Liver (tissue), 3 donors: ENCODE measurements around the gene KIF4B.

ENCODE experiments used
- EGR1 ChIP-seq, 2 donors: IDR thresholded peaks; 2 replicates each; pipeline ENCODE4 v1.6.1; 2016 to 2018; ENCODE audit warnings: antibody characterized with exemption in 2 of 2, low read depth in 2 of 2
- GABPA ChIP-seq, 2 donors: IDR thresholded peaks in 1 of 2; conservative IDR thresholded peaks in 1 of 2; 2 replicates each; pipeline ENCODE4 v1.6.1; 2016; ENCODE audit warnings: antibody characterized with exemption in 2 of 2, mild to moderate bottlenecking in 1 of 2, moderate library complexity in 1 of 2
- JUND ChIP-seq, 2 donors: IDR thresholded peaks; 2 replicates each; pipeline ENCODE4 v1.6.1; 2016; ENCODE audit warnings: antibody characterized with exemption in 2 of 2
- RAD21 ChIP-seq, 2 donors: IDR thresholded peaks; 2 replicates each; pipeline ENCODE4 v1.6.1; 2016; ENCODE audit warnings: antibody characterized with exemption in 2 of 2, mild to moderate bottlenecking in 2 of 2
- ZBTB33 ChIP-seq: IDR thresholded peaks from 2 replicates; pipeline ENCODE4 v1.6.1; 2016; ENCODE audit warnings: antibody characterized with exemption
- TF ChIP-seq, protein P1 (sequence below): fragments of 150-350 bp; IDR thresholded peaks from 2 replicates; pipeline ENCODE4 v1.5.1; 2017; ENCODE audit warnings: improper control_type of control experiment, low read depth, low read length; ENCODE audit not compliant: missing input control
- donor health status: healthy.
- donor health status: healthy.

DNA sequence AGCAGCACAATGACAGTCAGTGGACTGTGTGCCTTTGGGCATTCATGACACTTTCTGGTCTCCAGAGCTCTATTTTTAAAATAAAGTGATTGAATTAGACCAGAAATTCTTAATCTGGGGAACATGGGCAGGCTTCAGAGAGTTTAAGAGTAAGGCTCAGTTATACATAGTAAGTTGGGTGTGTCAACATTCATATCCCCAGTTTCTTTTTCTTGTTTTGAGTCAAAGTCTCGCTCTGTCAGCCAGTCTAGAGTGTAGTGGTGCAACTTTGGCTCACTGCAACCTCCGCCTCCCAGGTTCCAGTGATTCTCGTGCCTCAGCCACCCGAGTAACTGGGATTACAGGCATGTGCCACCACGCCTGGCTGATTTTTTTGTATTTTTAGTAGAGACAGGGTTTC lies 13.7 kb upstream of the KIF4B start:
- TF ChIP-seq, protein P1, sequence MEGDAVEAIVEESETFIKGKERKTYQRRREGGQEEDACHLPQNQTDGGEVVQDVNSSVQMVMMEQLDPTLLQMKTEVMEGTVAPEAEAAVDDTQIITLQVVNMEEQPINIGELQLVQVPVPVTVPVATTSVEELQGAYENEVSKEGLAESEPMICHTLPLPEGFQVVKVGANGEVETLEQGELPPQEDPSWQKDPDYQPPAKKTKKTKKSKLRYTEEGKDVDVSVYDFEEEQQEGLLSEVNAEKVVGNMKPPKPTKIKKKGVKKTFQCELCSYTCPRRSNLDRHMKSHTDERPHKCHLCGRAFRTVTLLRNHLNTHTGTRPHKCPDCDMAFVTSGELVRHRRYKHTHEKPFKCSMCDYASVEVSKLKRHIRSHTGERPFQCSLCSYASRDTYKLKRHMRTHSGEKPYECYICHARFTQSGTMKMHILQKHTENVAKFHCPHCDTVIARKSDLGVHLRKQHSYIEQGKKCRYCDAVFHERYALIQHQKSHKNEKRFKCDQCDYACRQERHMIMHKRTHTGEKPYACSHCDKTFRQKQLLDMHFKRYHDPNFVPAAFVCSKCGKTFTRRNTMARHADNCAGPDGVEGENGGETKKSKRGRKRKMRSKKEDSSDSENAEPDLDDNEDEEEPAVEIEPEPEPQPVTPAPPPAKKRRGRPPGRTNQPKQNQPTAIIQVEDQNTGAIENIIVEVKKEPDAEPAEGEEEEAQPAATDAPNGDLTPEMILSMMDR: no peak
- TF ChIP-seq RAD21 (IDR thresholded peaks at IDR 0.05) (no peak), EGR1 (IDR thresholded peaks at IDR 0.05; ENCODE audit: low read depth in 2 of 2) (no peak), ZBTB33 (no peak), GABPA (IDR thresholded peaks at IDR 0.05 in 1 of 2, conservative IDR thresholded peaks at IDR 0.05 in 1 of 2) (no peak), JUND (IDR thresholded peaks at IDR 0.05) (no peak)
